Hepatocyte (in vitro differentiated cells): ENCODE measurements around the gene EEIG2. TPM values are rescaled to one million over a fixed set of nuclear protein-coding genes. Genes with fewer than 3 reads are reported as not detected.
"Not testable (repeated sequence)": the region's sequence is repeated elsewhere in the genome, so short reads cannot be mapped to it uniquely, and the experiment has no call there.

Experiments used
- DNase-seq: peaks from one replicate; pipeline ENCODE4 v3.0.0-alpha.2; 2016; ENCODE audit warnings: low spot score
- H2AFZ ChIP-seq: fragments of 200-600 bp; sonication (generic); 2 replicates; pipeline ENCODE4 v1.6.0; 2016; ENCODE audit warnings: antibody characterized with exemption, mild to moderate bottlenecking
- H3K27ac ChIP-seq: fragments of 200-600 bp; sonication (generic); 2 replicates; pipeline ENCODE4 v1.5.1; 2016; ENCODE audit warnings: mild to moderate bottlenecking
- H3K27me3 ChIP-seq: fragments of 200-600 bp; sonication (generic); 2 replicates; pipeline ENCODE4 v1.6.1; 2016
- H3K36me3 ChIP-seq: fragments of 200-600 bp; sonication (generic); replicated peaks from 2 replicates; pipeline ENCODE4 v1.5.1; 2016; ENCODE audit warnings: low read depth; ENCODE audit not compliant: insufficient read depth
- H3K4me1 ChIP-seq: fragments of 200-600 bp; sonication (generic); 2 replicates; pipeline ENCODE4 v1.5.1; 2016; ENCODE audit warnings: mild to moderate bottlenecking, moderate library complexity; ENCODE audit not compliant: insufficient read depth
- H3K4me2 ChIP-seq: fragments of 200-600 bp; sonication (generic); 2 replicates; pipeline ENCODE4 v1.6.0; 2016
- H3K4me3 ChIP-seq: fragments of 200-600 bp; sonication (generic); 2 replicates; pipeline ENCODE4 v1.5.1; 2016; ENCODE audit warnings: mild to moderate bottlenecking
- H3K79me2 ChIP-seq: fragments of 200-600 bp; sonication (generic); 2 replicates; pipeline ENCODE4 v1.6.0; 2017; ENCODE audit warnings: mild to moderate bottlenecking
- H3K9me2 ChIP-seq: fragments of 200-600 bp; sonication (generic); replicated peaks from 2 replicates; pipeline ENCODE4 v1.6.0; 2017; ENCODE audit warnings: mild to moderate bottlenecking; ENCODE audit not compliant: insufficient read depth
- H3K9me3 ChIP-seq: fragments of 200-600 bp; sonication (generic); 2 replicates; pipeline ENCODE4 v1.5.1; 2016; ENCODE audit warnings: low read depth, mild to moderate bottlenecking
- H4K20me1 ChIP-seq: fragments of 200-600 bp; sonication (generic); 2 replicates; pipeline ENCODE4 v1.6.0; 2016; ENCODE audit warnings: mild to moderate bottlenecking; ENCODE audit not compliant: insufficient read depth, poor library complexity, severe bottlenecking
- EZH2 ChIP-seq: fragments of 200-600 bp; sonication (generic); IDR thresholded peaks from 2 replicates; pipeline ENCODE4 v1.6.1; 2016; ENCODE audit warnings: antibody characterized with exemption, mild to moderate bottlenecking, borderline replicate concordance
- EZH2phosphoT487 ChIP-seq: fragments of 200-600 bp; sonication (generic); IDR thresholded peaks from one replicate; pipeline ENCODE4 v1.6.1; 2018; ENCODE audit warnings: antibody characterized with exemption, mild to moderate bottlenecking, low read depth, moderate library complexity; ENCODE audit not compliant: unreplicated experiment, severe bottlenecking
- WGBS: methylation state at CpG from one replicate; pipeline ENCODE4 v1.1.6; 2016; ENCODE audit warnings: low lambda C conversion rate; ENCODE audit errors: missing lambda C conversion rate; 5-methylcytosine and 5-hydroxymethylcytosine counted together
- polyA plus RNA-seq: library from polyadenylated mRNA; unstranded; fragments of >200 nt; fragmentation: Nextera tagmentation; extraction: Ambion mirVana; gene quantifications from 2 replicates; pipeline ENCODE4 v1.2.1, GENCODE V29; 2016
- total RNA-seq: library from RNA; depleted of rRNA; stranded (reverse); fragments of >200 nt; gene quantifications from 2 replicates; pipeline ENCODE4 v1.2.3, GENCODE V29; 2014
- TF ChIP-seq, protein P1 (sequence below): fragments of 200-600 bp; sonication (generic); IDR thresholded peaks from 2 replicates; pipeline ENCODE4 v1.5.1; 2016; ENCODE audit warnings: antibody characterized with exemption, mild to moderate bottlenecking; ENCODE audit not compliant: poor library complexity

Gene EEIG2
- total and polyA plus RNA-seq, 2 experiments from 2014 or later: 5.1 to 16.0 TPM

DNA sequence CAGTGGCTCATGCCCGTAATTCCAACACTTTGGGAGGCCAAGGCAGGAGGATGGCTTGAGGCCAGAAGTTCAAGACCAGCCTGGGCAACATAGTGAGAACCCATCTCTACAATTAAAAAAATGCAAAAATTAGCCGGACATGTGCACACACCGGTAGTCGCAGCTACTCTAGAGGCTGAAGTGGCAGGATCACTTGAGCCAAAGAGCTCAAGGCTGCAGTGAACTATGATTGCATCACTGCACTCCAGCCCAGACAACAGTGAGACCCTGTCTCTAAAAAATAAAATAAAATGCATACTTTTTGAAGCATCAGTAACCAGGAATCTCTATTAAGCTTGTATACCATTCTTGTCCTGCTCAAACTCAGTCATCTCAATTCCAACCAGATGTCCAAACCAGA lies 27.2 kb upstream of the EEIG2 start:
- H3K9me2 ChIP-seq: no peaks in the 10 kb centered on the region
- H3K36me3 ChIP-seq: no peaks in the 10 kb centered on the region
- peaks cover 4% of the 10 kb centered on the region for H3K4me1 ChIP-seq
- no peak overlapping the region for H2AFZ ChIP-seq
- DNase-seq: no peak
- H3K27ac ChIP-seq: no peak overlapping the region
- no peaks in the 10 kb centered on the region for H3K79me2 ChIP-seq
- H3K4me3 ChIP-seq: no peak overlapping the region
- TF ChIP-seq, protein P1, sequence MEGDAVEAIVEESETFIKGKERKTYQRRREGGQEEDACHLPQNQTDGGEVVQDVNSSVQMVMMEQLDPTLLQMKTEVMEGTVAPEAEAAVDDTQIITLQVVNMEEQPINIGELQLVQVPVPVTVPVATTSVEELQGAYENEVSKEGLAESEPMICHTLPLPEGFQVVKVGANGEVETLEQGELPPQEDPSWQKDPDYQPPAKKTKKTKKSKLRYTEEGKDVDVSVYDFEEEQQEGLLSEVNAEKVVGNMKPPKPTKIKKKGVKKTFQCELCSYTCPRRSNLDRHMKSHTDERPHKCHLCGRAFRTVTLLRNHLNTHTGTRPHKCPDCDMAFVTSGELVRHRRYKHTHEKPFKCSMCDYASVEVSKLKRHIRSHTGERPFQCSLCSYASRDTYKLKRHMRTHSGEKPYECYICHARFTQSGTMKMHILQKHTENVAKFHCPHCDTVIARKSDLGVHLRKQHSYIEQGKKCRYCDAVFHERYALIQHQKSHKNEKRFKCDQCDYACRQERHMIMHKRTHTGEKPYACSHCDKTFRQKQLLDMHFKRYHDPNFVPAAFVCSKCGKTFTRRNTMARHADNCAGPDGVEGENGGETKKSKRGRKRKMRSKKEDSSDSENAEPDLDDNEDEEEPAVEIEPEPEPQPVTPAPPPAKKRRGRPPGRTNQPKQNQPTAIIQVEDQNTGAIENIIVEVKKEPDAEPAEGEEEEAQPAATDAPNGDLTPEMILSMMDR: no peak
- TF ChIP-seq EZH2: no peak
- 67% methylated on average over 4 of the region's 4 CpGs for WGBS
- H3K4me2 ChIP-seq: no peak overlapping the region
- H3K27me3 ChIP-seq: no peaks in the 10 kb centered on the region
- H3K9me3 ChIP-seq: no peaks in the 10 kb centered on the region
- H4K20me1 ChIP-seq: no peaks in the 10 kb centered on the region

DNA sequence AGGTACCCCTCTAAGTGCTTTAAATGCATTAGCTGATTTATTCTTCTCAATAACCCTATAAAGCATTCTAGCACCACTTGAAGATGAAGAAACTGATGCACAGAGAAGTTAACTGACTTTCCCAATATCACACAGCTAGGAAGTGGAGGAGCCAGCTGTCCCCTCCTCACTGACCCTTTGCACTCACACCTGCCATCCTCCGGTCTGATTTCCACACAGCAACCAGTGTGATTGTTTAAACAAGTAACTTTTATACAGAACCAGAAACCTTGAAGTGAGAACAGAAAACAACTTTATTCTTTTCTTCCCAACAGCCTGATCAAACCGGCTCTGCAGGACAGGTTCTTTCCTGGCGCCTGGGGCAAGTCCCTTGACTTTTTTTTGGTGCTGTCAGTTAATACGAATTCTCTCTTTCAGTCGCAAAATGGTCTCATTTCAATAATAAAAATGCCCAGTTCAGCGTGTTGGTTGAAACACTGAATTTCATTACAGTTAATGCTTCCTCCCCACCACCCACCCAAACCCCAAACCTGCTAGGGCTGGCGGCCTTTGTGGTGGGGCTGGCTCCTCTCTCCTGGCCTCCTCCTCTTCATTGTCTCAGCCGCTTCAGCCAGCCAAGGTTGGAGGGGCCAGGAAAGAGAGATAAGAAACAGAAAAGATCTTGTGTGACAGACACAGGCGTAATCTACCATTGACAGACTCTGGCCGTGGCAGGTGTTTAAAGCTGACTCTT lies 26.4 kb upstream of the EEIG2 start:
- Histone ChIP-seq H3K9me3 (no peaks in the 10 kb centered on the region), H3K4me2 (peak overlapping the region; percentile 62), H3K4me3 (no peak overlapping the region), H3K36me3 (no peaks in the 10 kb centered on the region), H3K9me2 (no peaks in the 10 kb centered on the region), H2AFZ (no peak overlapping the region), H3K27me3 (no peaks in the 10 kb centered on the region), H3K79me2 (no peaks in the 10 kb centered on the region), H3K27ac (peak overlapping the region; percentile 71), H3K4me1 (peaks cover 4% of the 10 kb centered on the region), H4K20me1 (no peaks in the 10 kb centered on the region)
- TF ChIP-seq EZH2phosphoT487 (no peak), EZH2 (no peak)
- TF ChIP-seq, protein P1: no peak
- 35% methylated on average over 10 of the region's 10 CpGs for WGBS
- DNase-seq: no peak

DNA sequence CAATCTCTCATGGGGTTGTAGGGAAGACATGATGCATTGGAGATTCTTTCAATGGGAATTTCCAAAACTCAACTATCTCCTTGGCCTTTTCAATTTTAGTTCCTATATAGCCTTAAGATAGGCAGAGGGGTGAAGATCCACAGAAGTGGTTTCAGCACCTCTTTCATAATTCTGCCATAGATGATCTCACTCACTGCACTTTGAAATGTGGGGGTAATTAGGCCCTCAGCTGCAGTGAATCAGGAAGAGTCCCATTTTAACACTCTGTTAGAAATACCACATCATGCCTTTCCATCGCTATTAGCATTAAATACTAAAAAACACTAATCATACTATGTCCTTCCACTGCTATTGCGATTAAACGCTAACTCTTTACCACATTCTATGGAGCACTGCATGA lies 25.1 kb upstream of the EEIG2 start:
- Histone ChIP-seq H3K4me1 (peaks cover 4% of the 10 kb centered on the region), H3K4me2 (no peak overlapping the region), H3K27ac (no peak overlapping the region), H3K27me3 (no peaks in the 10 kb centered on the region), H3K79me2 (no peaks in the 10 kb centered on the region), H3K9me2 (no peaks in the 10 kb centered on the region), H4K20me1 (no peaks in the 10 kb centered on the region), H3K9me3 (no peaks in the 10 kb centered on the region), H3K36me3 (no peaks in the 10 kb centered on the region), H2AFZ (no peak overlapping the region), H3K4me3 (no peak overlapping the region)
- 97% methylated on average over 3 of the region's 3 CpGs for WGBS
- TF ChIP-seq EZH2phosphoT487: no peak
- TF ChIP-seq, protein P1: no peak
- TF ChIP-seq EZH2: no peak
- DNase-seq: no peak

DNA sequence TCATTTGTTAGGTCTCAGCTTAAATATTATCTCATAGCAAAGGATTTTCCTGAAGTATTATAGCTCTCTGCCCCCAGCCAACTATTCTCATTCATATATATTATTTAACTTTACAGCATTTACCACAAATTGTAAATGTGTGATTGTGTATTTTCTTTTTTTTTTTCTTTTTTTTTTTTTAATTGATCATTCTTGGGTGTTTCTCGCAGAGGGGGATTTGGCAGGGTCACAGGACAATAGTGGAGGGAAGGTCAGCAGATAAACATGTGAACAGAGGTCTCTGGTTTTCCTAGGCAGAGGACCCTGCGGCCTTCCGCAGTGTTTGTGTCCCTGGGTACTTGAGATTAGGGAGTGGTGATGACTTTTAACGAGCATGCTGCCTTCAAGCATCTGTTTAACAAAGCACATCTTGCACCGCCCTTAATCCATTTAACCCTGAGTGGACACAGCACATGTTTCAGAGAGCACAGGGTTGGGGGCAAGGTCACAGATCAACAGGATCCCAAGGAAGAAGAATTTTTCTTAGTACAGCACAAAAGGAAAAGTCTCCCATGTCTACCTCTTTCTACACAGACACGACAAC lies 24.5 kb upstream of the EEIG2 start:
- H3K9me2 ChIP-seq, H3K4me2 ChIP-seq, H3K27ac ChIP-seq, H3K27me3 ChIP-seq, H3K9me3 ChIP-seq, H3K4me3 ChIP-seq, H3K79me2 ChIP-seq, H2AFZ ChIP-seq, H4K20me1 ChIP-seq, H3K36me3 ChIP-seq, DNase-seq, H3K4me1 ChIP-seq: not testable (repeated sequence)
- 58% methylated on average over 6 of the region's 6 CpGs for WGBS

DNA sequence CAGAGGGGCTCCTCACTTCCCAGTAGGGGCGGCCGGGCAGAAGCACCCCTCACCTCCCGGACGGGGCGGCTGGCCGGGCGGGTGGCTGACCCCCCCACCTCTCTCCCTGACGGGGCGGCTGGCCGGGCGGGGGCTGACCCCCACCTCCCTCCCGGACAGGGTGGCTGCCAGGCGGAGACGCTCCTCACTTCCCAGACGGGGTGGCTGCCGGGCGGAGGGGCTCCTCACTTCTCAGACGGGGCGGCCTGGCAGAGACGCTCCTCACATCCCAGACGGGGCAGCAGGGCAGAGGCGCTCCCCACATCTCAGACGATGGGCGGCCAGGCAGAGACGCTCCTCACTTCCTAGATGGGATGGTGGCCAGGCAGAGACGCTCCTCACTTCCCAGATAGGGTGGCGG lies 23.9 kb upstream of the EEIG2 start:
- not testable (repeated sequence) for H3K27ac ChIP-seq, H3K9me3 ChIP-seq, H4K20me1 ChIP-seq, H3K4me3 ChIP-seq, H3K4me1 ChIP-seq, H3K36me3 ChIP-seq, H3K27me3 ChIP-seq, DNase-seq, H2AFZ ChIP-seq, H3K79me2 ChIP-seq, H3K4me2 ChIP-seq, H3K9me2 ChIP-seq
- WGBS: 90% methylated on average over 2 of the region's 27 CpGs

DNA sequence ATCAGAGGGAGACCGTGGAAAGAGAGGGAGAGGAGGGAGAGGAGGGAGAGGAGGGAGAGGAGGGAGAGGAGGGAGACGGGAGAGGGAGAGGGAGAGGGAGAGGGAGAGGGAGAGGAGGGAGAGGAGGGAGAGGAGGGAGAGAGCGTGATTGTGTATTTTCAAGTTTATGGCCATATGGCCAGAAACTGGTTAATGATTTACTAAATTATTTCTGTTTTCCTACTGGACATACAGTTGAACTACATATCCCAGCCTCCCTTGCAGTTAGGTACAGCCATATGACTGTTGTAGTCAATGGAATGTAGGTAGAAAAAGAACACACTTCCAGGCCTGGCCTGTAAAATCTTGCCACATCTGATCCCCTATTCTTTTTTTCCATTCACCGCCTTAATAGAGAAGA lies 23.1 kb upstream of the EEIG2 start:
- H3K9me2 ChIP-seq, H3K4me3 ChIP-seq, H4K20me1 ChIP-seq, H3K9me3 ChIP-seq, H3K27me3 ChIP-seq, H3K27ac ChIP-seq, H3K79me2 ChIP-seq, H3K4me2 ChIP-seq, H3K36me3 ChIP-seq, H2AFZ ChIP-seq, H3K4me1 ChIP-seq: not testable (repeated sequence)
- WGBS: 94% methylated on average over 2 of the region's 4 CpGs
- peak; percentile 50 for DNase-seq
